ENCODE measurements around the gene BCCIP. TPM values are rescaled to one million over a fixed set of nuclear protein-coding genes. Genes with fewer than 3 reads are reported as not detected.

BCCIP gene
- total and polyA plus RNA-seq, 4 donors: 21.9 to 44.1 (median 31.2) TPM

GRCh38 chr10:125816548-125816947 lies 6.8 kb upstream of the BCCIP start:
- Histone ChIP-seq H3K4me3 (ENCODE audit: low read depth in 1 of 3, low read length in 3 of 3) (no peak overlapping the region), H3K27me3 (ENCODE audit: control insufficient read depth in 4 of 4, insufficient read depth in 4 of 4, low read length in 3 of 4) (no peaks in the 10 kb centered on the region)

DNA sequence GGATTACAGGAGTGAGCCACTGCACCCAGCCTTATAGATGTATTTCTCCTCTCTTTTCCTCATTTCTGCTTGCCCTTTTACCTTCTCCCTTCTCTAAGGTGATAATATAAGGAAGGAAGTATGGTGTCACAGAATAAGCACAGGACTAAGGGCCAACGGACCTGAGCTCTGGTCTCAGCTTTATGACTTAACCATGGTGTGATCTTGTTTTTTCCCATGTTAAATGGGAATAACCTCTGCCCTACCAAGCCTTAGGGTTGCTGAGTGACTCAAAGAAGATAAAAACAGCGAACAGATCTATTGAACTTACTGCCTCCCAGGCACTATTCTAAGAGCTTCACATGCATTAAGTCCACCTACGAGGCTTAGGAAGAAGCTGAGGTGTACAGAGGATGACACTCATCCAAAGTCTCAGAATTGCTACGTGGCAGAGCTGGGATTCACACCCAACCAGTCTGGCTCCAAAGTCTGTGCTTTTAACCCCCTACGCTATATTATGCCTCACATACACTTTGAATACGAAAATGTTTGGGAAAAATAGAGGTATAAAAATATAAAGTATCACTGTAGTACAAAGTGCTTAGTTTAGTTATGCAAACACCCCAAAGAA lies 5.9 kb upstream of the BCCIP start:
- no peak for DNase-seq (ENCODE audit: low spot score)
- H3K36me3 ChIP-seq (ENCODE audit: control insufficient read depth in 4 of 4, insufficient read depth in 3 of 4, low read depth in 1 of 4, low read length in 3 of 4): peaks cover 3 to 27% (median 12%) of the 10 kb centered on the region in 4 donors
- H3K4me1 ChIP-seq (ENCODE audit: control insufficient read depth in 4 of 4, insufficient read depth in 4 of 4, low read length in 3 of 4): peaks cover 3 to 17% (median 15%) of the 10 kb centered on the region in 4 donors
- H3K9ac ChIP-seq (ENCODE audit: low read depth in 1 of 2, low read length in 2 of 2): no peak overlapping the region
- H3K27me3 ChIP-seq (ENCODE audit: control insufficient read depth in 4 of 4, insufficient read depth in 4 of 4, low read length in 3 of 4): no peaks in the 10 kb centered on the region
- H3K27ac ChIP-seq (ENCODE audit: low read depth in 1 of 2, low read length in 2 of 2): no peak overlapping the region
- no peaks in the 10 kb centered on the region for H3K9me3 ChIP-seq (ENCODE audit: control insufficient read depth in 4 of 4, low read length in 3 of 4)
- WGBS: 76% methylated on average over 6 of the region's 6 CpGs
- no peak for TF ChIP-seq GABPA (IDR thresholded peaks at IDR 0.05 in 1 of 2, conservative IDR thresholded peaks at IDR 0.05 in 1 of 2)
- no peak for TF ChIP-seq NR2F2 (IDR thresholded peaks at IDR 0.05)
- TF ChIP-seq TAF1 (conservative IDR thresholded peaks at IDR 0.05): no peak
- no peak for TF ChIP-seq FOXA1 (IDR thresholded peaks at IDR 0.05)
- TF ChIP-seq HNF4G (IDR thresholded peaks at IDR 0.05): no peak
- TF ChIP-seq JUND (IDR thresholded peaks at IDR 0.05): no peak
- TF ChIP-seq, protein P1, sequence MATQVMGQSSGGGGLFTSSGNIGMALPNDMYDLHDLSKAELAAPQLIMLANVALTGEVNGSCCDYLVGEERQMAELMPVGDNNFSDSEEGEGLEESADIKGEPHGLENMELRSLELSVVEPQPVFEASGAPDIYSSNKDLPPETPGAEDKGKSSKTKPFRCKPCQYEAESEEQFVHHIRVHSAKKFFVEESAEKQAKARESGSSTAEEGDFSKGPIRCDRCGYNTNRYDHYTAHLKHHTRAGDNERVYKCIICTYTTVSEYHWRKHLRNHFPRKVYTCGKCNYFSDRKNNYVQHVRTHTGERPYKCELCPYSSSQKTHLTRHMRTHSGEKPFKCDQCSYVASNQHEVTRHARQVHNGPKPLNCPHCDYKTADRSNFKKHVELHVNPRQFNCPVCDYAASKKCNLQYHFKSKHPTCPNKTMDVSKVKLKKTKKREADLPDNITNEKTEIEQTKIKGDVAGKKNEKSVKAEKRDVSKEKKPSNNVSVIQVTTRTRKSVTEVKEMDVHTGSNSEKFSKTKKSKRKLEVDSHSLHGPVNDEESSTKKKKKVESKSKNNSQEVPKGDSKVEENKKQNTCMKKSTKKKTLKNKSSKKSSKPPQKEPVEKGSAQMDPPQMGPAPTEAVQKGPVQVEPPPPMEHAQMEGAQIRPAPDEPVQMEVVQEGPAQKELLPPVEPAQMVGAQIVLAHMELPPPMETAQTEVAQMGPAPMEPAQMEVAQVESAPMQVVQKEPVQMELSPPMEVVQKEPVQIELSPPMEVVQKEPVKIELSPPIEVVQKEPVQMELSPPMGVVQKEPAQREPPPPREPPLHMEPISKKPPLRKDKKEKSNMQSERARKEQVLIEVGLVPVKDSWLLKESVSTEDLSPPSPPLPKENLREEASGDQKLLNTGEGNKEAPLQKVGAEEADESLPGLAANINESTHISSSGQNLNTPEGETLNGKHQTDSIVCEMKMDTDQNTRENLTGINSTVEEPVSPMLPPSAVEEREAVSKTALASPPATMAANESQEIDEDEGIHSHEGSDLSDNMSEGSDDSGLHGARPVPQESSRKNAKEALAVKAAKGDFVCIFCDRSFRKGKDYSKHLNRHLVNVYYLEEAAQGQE (IDR thresholded peaks at IDR 0.05): no peak
- TF ChIP-seq RXRA (IDR thresholded peaks at IDR 0.05): no peak
- H3K4me3 ChIP-seq (ENCODE audit: low read depth in 1 of 3, low read length in 3 of 3): no peak overlapping the region

More at GRCh38 chr10:125816548-125816947, 6.8 kb upstream of the BCCIP start:
- Histone ChIP-seq H3K9ac (ENCODE audit: low read depth in 1 of 2, low read length in 2 of 2) (no peak overlapping the region), H3K27ac (ENCODE audit: low read depth in 1 of 2, low read length in 2 of 2) (no peak overlapping the region), H3K9me3 (ENCODE audit: control insufficient read depth in 4 of 4, low read length in 3 of 4) (no peaks in the 10 kb centered on the region), H3K4me1 (ENCODE audit: control insufficient read depth in 4 of 4, insufficient read depth in 4 of 4, low read length in 3 of 4) (peaks cover 2 to 10% (median 7%) of the 10 kb centered on the region in 4 donors), H3K36me3 (ENCODE audit: control insufficient read depth in 4 of 4, insufficient read depth in 3 of 4, low read depth in 1 of 4, low read length in 3 of 4) (peaks cover 3 to 30% (median 12%) of the 10 kb centered on the region in 4 donors)
- WGBS: 95% methylated on average over 4 of the region's 4 CpGs
- TF ChIP-seq EGR1 (IDR thresholded peaks at IDR 0.05; ENCODE audit: low read depth in 2 of 2): no peak
- no peak for DNase-seq (ENCODE audit: low spot score)

- Histone ChIP-seq H3K4me1 (ENCODE audit: control insufficient read depth in 4 of 4, insufficient read depth in 4 of 4, low read length in 3 of 4) (peaks cover 5 to 35% (median 33%) of the 10 kb centered on the region in 4 donors), H3K4me3 (ENCODE audit: low read depth in 1 of 3, low read length in 3 of 3) (no peak overlapping the region), H3K9ac (ENCODE audit: low read depth in 1 of 2, low read length in 2 of 2) (no peak overlapping the region), H3K27ac (ENCODE audit: low read depth in 1 of 2, low read length in 2 of 2) (peak overlapping the region in 1 of 2 donors; percentile 22), H3K9me3 (ENCODE audit: control insufficient read depth in 4 of 4, low read length in 3 of 4) (no peaks in the 10 kb centered on the region), H3K27me3 (ENCODE audit: control insufficient read depth in 4 of 4, insufficient read depth in 4 of 4, low read length in 3 of 4) (no peaks in the 10 kb centered on the region), H3K36me3 (ENCODE audit: control insufficient read depth in 4 of 4, insufficient read depth in 3 of 4, low read depth in 1 of 4, low read length in 3 of 4) (peaks cover 0 to 5% (median under 1%) of the 10 kb centered on the region in 4 donors)
- DNase-seq (ENCODE audit: low spot score): no peak
- 20% methylated on average over 1 of the region's 1 CpG for WGBS
- TF ChIP-seq, protein P1 (IDR thresholded peaks at IDR 0.05): no peak
- TF ChIP-seq SP1 (IDR thresholded peaks at IDR 0.05): no peak
These were observed 2.6 kb upstream of the BCCIP start for GRCh38 chr10:125820701-125821100.

All from liver (tissue), 9 donors.